ENCODE measurements around the gene IVD. TPM values are rescaled to one million over a fixed set of nuclear protein-coding genes. Genes with fewer than 3 reads are reported as not detected.

The IVD gene
- polyA plus RNA-seq: 28.6 and 36.1 TPM in 2 replicates
- polyA minus RNA-seq: 26.3 and 28.4 TPM in 2 replicates

- Histone ChIP-seq H3K79me2 (replicated peaks; ENCODE audit: insufficient read depth, low read length) (no peaks in the 10 kb centered on the region), H3K9me2 (ENCODE audit: insufficient read depth, low read length) (no peaks in the 10 kb centered on the region), H3K9ac (ENCODE audit: low read length) (peak within 1 kb of the TSS; percentile 75), H4K20me1 (ENCODE audit: insufficient read depth) (no peaks in the 10 kb centered on the region), H3K4me2 (ENCODE audit: low read length) (peak within 1 kb of the TSS; percentile 81), H3K27me3 (ENCODE audit: insufficient read depth, low read depth, low read length) (no peaks in the 10 kb centered on the region), H3F3A (ENCODE audit: insufficient read depth, low read length, poor library complexity, severe bottlenecking) (no peaks in the 10 kb centered on the region), H3K9me3 (ENCODE audit: low read length) (no peaks in the 10 kb centered on the region), H3K4me3 (ENCODE audit: low read length) (peak within 1 kb of the TSS; percentile 81), H3K36me3 (ENCODE audit: insufficient read depth, low read length) (no peaks in the 10 kb centered on the region), H3K27ac (ENCODE audit: low read length) (peak within 1 kb of the TSS; percentile 56), H2AFZ (ENCODE audit: low read depth, low read length) (peak within 1 kb of the TSS; percentile 56)
- TF ChIP-seq MXI1 (conservative IDR thresholded peaks at IDR 0.05; ENCODE audit: poor library complexity, severe bottlenecking) (peak; percentile 75), EP300 (conservative IDR thresholded peaks at IDR 0.05; ENCODE audit: poor library complexity, severe bottlenecking) (peak; percentile 9), EZH2 (IDR thresholded peaks at IDR 0.05; ENCODE audit: borderline replicate concordance, insufficient read depth, low read length, poor library complexity, severe bottlenecking) (no peak), REST (IDR thresholded peaks at IDR 0.05; ENCODE audit: borderline replicate concordance) (peak; percentile 81), POLR2AphosphoS5 (IDR thresholded peaks at IDR 0.05) (peak; percentile 92), SMC3 (conservative IDR thresholded peaks at IDR 0.05; ENCODE audit: poor library complexity) (peak; percentile 36), TAF1 (IDR thresholded peaks at IDR 0.05; ENCODE audit: low read depth) (peak; percentile 48), RAD21 (conservative IDR thresholded peaks at IDR 0.05) (no peak)
- TF ChIP-seq, protein P1, sequence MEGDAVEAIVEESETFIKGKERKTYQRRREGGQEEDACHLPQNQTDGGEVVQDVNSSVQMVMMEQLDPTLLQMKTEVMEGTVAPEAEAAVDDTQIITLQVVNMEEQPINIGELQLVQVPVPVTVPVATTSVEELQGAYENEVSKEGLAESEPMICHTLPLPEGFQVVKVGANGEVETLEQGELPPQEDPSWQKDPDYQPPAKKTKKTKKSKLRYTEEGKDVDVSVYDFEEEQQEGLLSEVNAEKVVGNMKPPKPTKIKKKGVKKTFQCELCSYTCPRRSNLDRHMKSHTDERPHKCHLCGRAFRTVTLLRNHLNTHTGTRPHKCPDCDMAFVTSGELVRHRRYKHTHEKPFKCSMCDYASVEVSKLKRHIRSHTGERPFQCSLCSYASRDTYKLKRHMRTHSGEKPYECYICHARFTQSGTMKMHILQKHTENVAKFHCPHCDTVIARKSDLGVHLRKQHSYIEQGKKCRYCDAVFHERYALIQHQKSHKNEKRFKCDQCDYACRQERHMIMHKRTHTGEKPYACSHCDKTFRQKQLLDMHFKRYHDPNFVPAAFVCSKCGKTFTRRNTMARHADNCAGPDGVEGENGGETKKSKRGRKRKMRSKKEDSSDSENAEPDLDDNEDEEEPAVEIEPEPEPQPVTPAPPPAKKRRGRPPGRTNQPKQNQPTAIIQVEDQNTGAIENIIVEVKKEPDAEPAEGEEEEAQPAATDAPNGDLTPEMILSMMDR (IDR thresholded peaks at IDR 0.05; ENCODE audit: poor library complexity, severe bottlenecking): no peak
Observed at GRCh38 chr15:40405501-40406381, at the start of gene IVD. Gene IVD, plus strand, starts transcription at chr15:40405795. Its CDS starts 33 bp downstream, at chr15:40405828.

GRCh38 chr15:40355976-40356585 lies 49.5 kb upstream of the IVD start:
- no peak for TF ChIP-seq EP300 (conservative IDR thresholded peaks at IDR 0.05; ENCODE audit: poor library complexity, severe bottlenecking)
- TF ChIP-seq MXI1 (conservative IDR thresholded peaks at IDR 0.05; ENCODE audit: poor library complexity, severe bottlenecking): no peak
- TF ChIP-seq, protein P1 (IDR thresholded peaks at IDR 0.05; ENCODE audit: poor library complexity, severe bottlenecking): no peak
- no peak for TF ChIP-seq TAF1 (IDR thresholded peaks at IDR 0.05; ENCODE audit: low read depth)
- no peak for TF ChIP-seq REST (IDR thresholded peaks at IDR 0.05; ENCODE audit: borderline replicate concordance)
- no peak for TF ChIP-seq EZH2 (IDR thresholded peaks at IDR 0.05; ENCODE audit: borderline replicate concordance, insufficient read depth, low read length, poor library complexity, severe bottlenecking)
- no peak for TF ChIP-seq POLR2AphosphoS5 (IDR thresholded peaks at IDR 0.05)
- no peak for TF ChIP-seq RAD21 (conservative IDR thresholded peaks at IDR 0.05)
- no peak for TF ChIP-seq SMC3 (conservative IDR thresholded peaks at IDR 0.05; ENCODE audit: poor library complexity)
- no peak overlapping the region for H3K4me3 ChIP-seq (ENCODE audit: low read length)
- peaks cover 3% of the 10 kb centered on the region for H3K79me2 ChIP-seq (replicated peaks; ENCODE audit: insufficient read depth, low read length)
- no peak overlapping the region for H2AFZ ChIP-seq (ENCODE audit: low read depth, low read length)
- no peaks in the 10 kb centered on the region for H4K20me1 ChIP-seq (ENCODE audit: insufficient read depth)
- H3K9me3 ChIP-seq (ENCODE audit: low read length): no peaks in the 10 kb centered on the region
- no peaks in the 10 kb centered on the region for H3F3A ChIP-seq (ENCODE audit: insufficient read depth, low read length, poor library complexity, severe bottlenecking)
- no peaks in the 10 kb centered on the region for H3K36me3 ChIP-seq (ENCODE audit: insufficient read depth, low read length)
- no peak overlapping the region for H3K4me2 ChIP-seq (ENCODE audit: low read length)
- no peaks in the 10 kb centered on the region for H3K9me2 ChIP-seq (ENCODE audit: insufficient read depth, low read length)
- H3K27ac ChIP-seq (ENCODE audit: low read length): no peak overlapping the region
- H3K9ac ChIP-seq (ENCODE audit: low read length): no peak overlapping the region
- H3K27me3 ChIP-seq (ENCODE audit: insufficient read depth, low read depth, low read length): peaks cover 5% of the 10 kb centered on the region

All from neural cell (in vitro differentiated cells).